NT2/D1 (cell line): ENCODE data around the gene KDM2A.

ENCODE experiments used
- SUZ12 ChIP-seq: IDR thresholded peaks from 2 replicates; pipeline ENCODE4 v1.6.1; 2011; ENCODE audit not compliant: insufficient read length, insufficient read depth; ENCODE audit errors: extremely low read depth
- ZNF274 ChIP-seq: IDR thresholded peaks from 2 replicates; pipeline ENCODE4 v1.6.1; 2011; ENCODE audit warnings: mild to moderate bottlenecking, low read depth, low read length

GRCh38 chr11:67179892-67180490 lies 60.9 kb downstream of the KDM2A start:
- TF ChIP-seq SUZ12 (no peak), ZNF274 (no peak)
